Omental fat pad (tissue), 4 donors: Measurements from ENCODE around the gene GNPTAB. TPM values are rescaled to one million over a fixed set of nuclear protein-coding genes. Genes with fewer than 3 reads are reported as not detected.

Experiments used
- ATAC-seq: fragments of 150-250 bp; one replicate; pipeline ENCODE4 v1.9.1; 2016; ENCODE audit warnings: mild to moderate bottlenecking, moderate library complexity; ENCODE audit not compliant: low FRiP score
- DNase-seq: peaks from one replicate; pipeline ENCODE4 v3.0.0-alpha.2; 2019; ENCODE audit warnings: low spot score
- CTCF ChIP-seq, 3 donors: fragments of 450-650 bp; IDR thresholded peaks; one replicate each; pipeline ENCODE4 v1.5.1; 2016 to 2017; ENCODE audit warnings: antibody characterized with exemption in 3 of 3, mild to moderate bottlenecking in 3 of 3, moderate library complexity in 2 of 3
- total RNA-seq, 4 donors: library from RNA; depleted of rRNA; stranded (reverse); fragments of >200 nt; gene quantifications; one replicate each; pipeline ENCODE4 v1.1.0, GENCODE V29; 2016

GNPTAB gene
- total RNA-seq, 4 donors from 2014 or later: 18.3 to 28.8 (median 24.8) TPM

GRCh38 chr12:101781834-101782233 lies 48.9 kb downstream of the GNPTAB start:
- DNase-seq (no peak), ATAC-seq (no peak)
- no peak for TF ChIP-seq CTCF (IDR thresholded peaks at IDR 0.05)

GRCh38 chr12:101780599-101780998 lies 50.2 kb downstream of the GNPTAB start:
- DNase-seq (no peak), ATAC-seq (no peak)
- TF ChIP-seq CTCF (IDR thresholded peaks at IDR 0.05): no peak

- DNase-seq: no peak
- ATAC-seq: no peak
- no peak for TF ChIP-seq CTCF (IDR thresholded peaks at IDR 0.05)
These were observed 51.1 kb downstream of the GNPTAB start for GRCh38 chr12:101779626-101780025.

GRCh38 chr12:101779200-101779599 lies 51.6 kb downstream of the GNPTAB start:
- no peak for TF ChIP-seq CTCF (IDR thresholded peaks at IDR 0.05)
- DNase-seq (no peak), ATAC-seq (no peak)

- no peak for TF ChIP-seq CTCF (IDR thresholded peaks at IDR 0.05)
- DNase-seq (no peak), ATAC-seq (no peak)
These were observed 52.8 kb downstream of the GNPTAB start for GRCh38 chr12:101777978-101778377.

- DNase-seq (no peak), ATAC-seq (no peak)
- TF ChIP-seq CTCF (IDR thresholded peaks at IDR 0.05): no peak
These were observed 53.3 kb downstream of the GNPTAB start for GRCh38 chr12:101777485-101777884.

- DNase-seq: no peak
- TF ChIP-seq CTCF (IDR thresholded peaks at IDR 0.05): no peak
- no peak for ATAC-seq
These were observed 54.9 kb downstream of the GNPTAB start for GRCh38 chr12:101775816-101776215.
